ENCODE data around the gene STH.

The STH gene

DNA sequence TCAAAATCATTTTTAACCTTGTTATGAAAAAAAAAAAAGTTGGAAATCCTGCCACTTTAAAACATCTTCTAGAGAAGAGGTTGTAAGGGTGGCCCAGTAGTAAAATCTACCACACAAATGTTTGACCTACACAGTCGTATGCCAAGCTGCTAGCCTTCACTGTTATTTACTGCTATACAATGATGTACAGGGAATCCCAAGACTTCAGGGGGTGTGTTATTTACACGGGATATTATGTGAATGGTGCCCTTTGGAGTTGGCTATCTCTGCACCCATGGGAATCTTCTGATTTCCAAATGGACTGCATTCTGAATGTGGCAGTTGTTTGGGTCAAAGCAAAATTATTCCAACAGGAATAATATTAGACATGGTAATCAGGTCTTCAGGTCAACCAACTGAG lies 45.9 kb downstream of the STH start:
- no peak overlapping the region for H4K91ac ChIP-seq (ENCODE audit: low read depth, low read length)
- H3K79me1 ChIP-seq (ENCODE audit: low read length), result no peaks in the 10 kb centered on the region

DNA sequence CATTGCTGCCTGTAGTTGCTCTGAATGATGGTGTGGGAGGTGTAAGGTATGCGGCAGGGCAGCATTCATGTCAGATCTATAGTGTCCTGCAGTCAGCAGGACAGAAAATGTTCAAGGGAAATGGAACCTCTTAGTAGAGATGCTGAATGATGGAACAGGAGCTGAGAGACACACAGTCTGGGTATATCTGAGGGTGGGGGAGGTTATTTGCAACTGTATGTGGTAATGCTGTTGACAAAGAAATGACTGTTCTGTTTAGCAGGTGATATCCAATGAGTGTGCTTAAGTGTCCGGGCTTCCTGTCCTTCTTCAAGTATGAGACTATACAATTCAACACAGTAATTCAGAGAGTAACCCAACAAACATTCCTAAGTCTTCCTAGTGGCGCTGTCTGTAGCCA lies 46.6 kb downstream of the STH start:
- Histone ChIP-seq H3K79me2 (ENCODE audit: control insufficient read depth, insufficient read depth, low read length, poor library complexity) (no peaks in the 10 kb centered on the region), H3K27me3 (ENCODE audit: insufficient read depth, low read length) (no peaks in the 10 kb centered on the region)
- peak in 1 of 2 donors; percentile 11 for DNase-seq

More for the DNA sequence above, 45.9 kb downstream of the STH start:
- Histone ChIP-seq H3K14ac (ENCODE audit: low read length) (no peak overlapping the region), H2BK120ac (ENCODE audit: insufficient read depth, low read length, poor library complexity) (no peak overlapping the region), H3K23ac (ENCODE audit: low read length) (no peak overlapping the region), H3K36me3 (ENCODE audit: control insufficient read depth in 1 of 2, insufficient read depth in 2 of 2, low read length in 2 of 2) (peaks cover 17 to 28% of the 10 kb centered on the region in 2 experiments), H4K8ac (ENCODE audit: low read depth, low read length) (no peak overlapping the region), H3K27me3 (ENCODE audit: insufficient read depth, low read length) (no peaks in the 10 kb centered on the region), H3K9me3 (ENCODE audit: insufficient read depth, low read depth, low read length) (no peaks in the 10 kb centered on the region), H3K4ac (ENCODE audit: low read depth, low read length) (no peak overlapping the region), H3K4me3 (ENCODE audit: low read depth, low read length) (no peak overlapping the region), H3K79me2 (ENCODE audit: control insufficient read depth, insufficient read depth, low read length, poor library complexity) (no peaks in the 10 kb centered on the region), H3K18ac (ENCODE audit: low read length) (no peak overlapping the region), H4K12ac (ENCODE audit: low read depth, low read length) (no peak overlapping the region), H3K9ac (ENCODE audit: low read length) (peak overlapping the region; percentile 69), H2BK5ac (ENCODE audit: low read depth, low read length, poor library complexity) (no peak overlapping the region), H2BK12ac (ENCODE audit: low read length) (no peak overlapping the region), H2AFZ (ENCODE audit: insufficient read depth, low read length, poor library complexity) (no peak overlapping the region), H2AK5ac (ENCODE audit: low read length) (no peak overlapping the region), H3K4me1 (ENCODE audit: control insufficient read depth in 1 of 2, insufficient read depth in 2 of 2, low read length in 2 of 2) (peaks cover 0 to 8% of the 10 kb centered on the region in 2 experiments), H3K27ac (ENCODE audit: low read depth, low read length) (no peak overlapping the region), H3K4me2 (ENCODE audit: low read length) (no peak overlapping the region)
- DNase-seq, result no peak
- no CpG with 5 or more reads among the region's 2 CpGs for WGBS (ENCODE audit: extremely low coverage, insufficient coverage, insufficient read length)

DNA sequence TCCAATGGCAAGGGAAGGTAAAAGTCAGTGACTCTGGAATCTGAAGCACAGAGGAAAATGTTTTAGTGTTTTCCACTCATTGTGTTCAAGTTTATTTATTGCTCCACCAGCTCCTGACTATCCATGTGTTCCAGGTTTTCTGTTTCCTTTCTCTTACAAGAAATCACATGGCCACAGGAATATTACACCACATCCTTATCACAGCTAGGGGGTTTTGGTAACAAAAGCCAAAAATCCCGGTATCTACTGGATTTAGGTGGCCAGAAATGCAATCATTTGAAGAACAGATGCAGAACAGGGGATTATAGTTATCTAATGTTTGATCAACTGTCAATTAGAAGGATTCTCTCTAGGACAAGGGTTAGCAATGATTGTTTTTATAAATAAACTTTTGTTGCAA lies 47.9 kb downstream of the STH start:
- Histone ChIP-seq H3K27me3 (ENCODE audit: insufficient read depth, low read length) (no peaks in the 10 kb centered on the region), H3K9me3 (ENCODE audit: insufficient read depth, low read depth, low read length) (no peaks in the 10 kb centered on the region), H3K9ac (ENCODE audit: low read length) (no peak overlapping the region), H3K18ac (ENCODE audit: low read length) (no peak overlapping the region), H3K14ac (ENCODE audit: low read length) (no peak overlapping the region), H3K79me2 (ENCODE audit: control insufficient read depth, insufficient read depth, low read length, poor library complexity) (no peaks in the 10 kb centered on the region), H3K4me3 (ENCODE audit: low read depth, low read length) (no peak overlapping the region), H2BK12ac (ENCODE audit: low read length) (no peak overlapping the region), H3K4me2 (ENCODE audit: low read length) (no peak overlapping the region), H4K91ac (ENCODE audit: low read depth, low read length) (no peak overlapping the region), H3K4me1 (ENCODE audit: control insufficient read depth in 1 of 2, insufficient read depth in 2 of 2, low read length in 2 of 2) (peaks cover 0 to 8% of the 10 kb centered on the region in 2 experiments), H2BK120ac (ENCODE audit: insufficient read depth, low read length, poor library complexity) (no peak overlapping the region), H2AFZ (ENCODE audit: insufficient read depth, low read length, poor library complexity) (no peak overlapping the region), H4K8ac (ENCODE audit: low read depth, low read length) (no peak overlapping the region), H3K4ac (ENCODE audit: low read depth, low read length) (no peak overlapping the region), H2BK5ac (ENCODE audit: low read depth, low read length, poor library complexity) (no peak overlapping the region), H3K36me3 (ENCODE audit: control insufficient read depth in 1 of 2, insufficient read depth in 2 of 2, low read length in 2 of 2) (peaks cover 22 to 34% of the 10 kb centered on the region in 2 experiments), H2AK5ac (ENCODE audit: low read length) (no peak overlapping the region), H3K27ac (ENCODE audit: low read depth, low read length) (no peak overlapping the region), H3K23ac (ENCODE audit: low read length) (no peak overlapping the region), H4K12ac (ENCODE audit: low read depth, low read length) (no peak overlapping the region), H3K79me1 (ENCODE audit: low read length) (no peaks in the 10 kb centered on the region)
- no peak for DNase-seq
- no CpG with 5 or more reads among the region's 1 CpG for WGBS (ENCODE audit: extremely low coverage, insufficient coverage, insufficient read length)

More for the DNA sequence above, 46.6 kb downstream of the STH start:
- no peak overlapping the region for H2AFZ ChIP-seq (ENCODE audit: insufficient read depth, low read length, poor library complexity)
- no peak overlapping the region for H2BK120ac ChIP-seq (ENCODE audit: insufficient read depth, low read length, poor library complexity)
- H3K18ac ChIP-seq (ENCODE audit: low read length), result no peak overlapping the region
- H3K14ac ChIP-seq (ENCODE audit: low read length), result no peak overlapping the region
- no peak overlapping the region for H4K91ac ChIP-seq (ENCODE audit: low read depth, low read length)
- no peak overlapping the region for H2AK5ac ChIP-seq (ENCODE audit: low read length)
- no CpG with 5 or more reads among the region's 3 CpGs for WGBS (ENCODE audit: extremely low coverage, insufficient coverage, insufficient read length)
- no peak overlapping the region for H4K8ac ChIP-seq (ENCODE audit: low read depth, low read length)
- H2BK5ac ChIP-seq (ENCODE audit: low read depth, low read length, poor library complexity), result no peak overlapping the region
- H3K4ac ChIP-seq (ENCODE audit: low read depth, low read length), result no peak overlapping the region
- H3K4me3 ChIP-seq (ENCODE audit: low read depth, low read length), result no peak overlapping the region
- no peaks in the 10 kb centered on the region for H3K79me1 ChIP-seq (ENCODE audit: low read length)
- H3K4me2 ChIP-seq (ENCODE audit: low read length), result peak overlapping the region; percentile 24
- H3K23ac ChIP-seq (ENCODE audit: low read length), result no peak overlapping the region
- peaks cover 0 to 8% of the 10 kb centered on the region in 2 experiments for H3K4me1 ChIP-seq (ENCODE audit: control insufficient read depth in 1 of 2, insufficient read depth in 2 of 2, low read length in 2 of 2)
- no peak overlapping the region for H2BK12ac ChIP-seq (ENCODE audit: low read length)
- H3K36me3 ChIP-seq (ENCODE audit: control insufficient read depth in 1 of 2, insufficient read depth in 2 of 2, low read length in 2 of 2), result peaks cover 22 to 33% of the 10 kb centered on the region in 2 experiments
- H3K9me3 ChIP-seq (ENCODE audit: insufficient read depth, low read depth, low read length), result no peaks in the 10 kb centered on the region
- no peak overlapping the region for H4K12ac ChIP-seq (ENCODE audit: low read depth, low read length)
- H3K27ac ChIP-seq (ENCODE audit: low read depth, low read length), result no peak overlapping the region
- no peak overlapping the region for H3K9ac ChIP-seq (ENCODE audit: low read length)

DNA sequence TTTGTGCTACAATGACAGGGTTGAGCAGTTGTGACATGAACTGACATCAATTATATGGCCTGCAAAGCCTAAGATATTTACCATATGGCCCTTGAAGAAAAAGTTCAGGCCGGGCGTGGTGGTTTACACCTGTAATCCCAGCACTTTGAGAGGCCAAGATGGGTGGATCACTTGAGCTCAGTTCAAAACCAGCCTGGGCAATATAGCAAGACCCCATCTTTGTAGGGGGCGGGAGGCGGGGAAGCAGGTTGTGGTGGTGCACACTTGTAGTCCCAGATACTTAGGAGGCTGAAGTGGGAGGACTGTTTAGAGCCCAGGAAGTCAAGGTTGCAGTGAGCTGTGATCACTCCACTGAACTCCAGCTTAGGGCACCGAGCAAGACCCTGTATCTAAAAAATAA lies 48.3 kb downstream of the STH start:
- Histone ChIP-seq H2BK12ac (ENCODE audit: low read length) (no peak overlapping the region), H4K8ac (ENCODE audit: low read depth, low read length) (no peak overlapping the region), H3K9me3 (ENCODE audit: insufficient read depth, low read depth, low read length) (no peaks in the 10 kb centered on the region), H2AK5ac (ENCODE audit: low read length) (no peak overlapping the region), H4K91ac (ENCODE audit: low read depth, low read length) (no peak overlapping the region), H3K14ac (ENCODE audit: low read length) (no peak overlapping the region), H3K4me3 (ENCODE audit: low read depth, low read length) (no peak overlapping the region), H4K12ac (ENCODE audit: low read depth, low read length) (no peak overlapping the region), H3K4me1 (ENCODE audit: control insufficient read depth in 1 of 2, insufficient read depth in 2 of 2, low read length in 2 of 2) (peaks cover 0 to 8% of the 10 kb centered on the region in 2 experiments), H3K79me2 (ENCODE audit: control insufficient read depth, insufficient read depth, low read length, poor library complexity) (no peaks in the 10 kb centered on the region), H3K27ac (ENCODE audit: low read depth, low read length) (no peak overlapping the region), H3K4me2 (ENCODE audit: low read length) (no peak overlapping the region), H3K79me1 (ENCODE audit: low read length) (no peaks in the 10 kb centered on the region), H2AFZ (ENCODE audit: insufficient read depth, low read length, poor library complexity) (no peak overlapping the region), H2BK120ac (ENCODE audit: insufficient read depth, low read length, poor library complexity) (no peak overlapping the region), H2BK5ac (ENCODE audit: low read depth, low read length, poor library complexity) (no peak overlapping the region), H3K4ac (ENCODE audit: low read depth, low read length) (no peak overlapping the region), H3K23ac (ENCODE audit: low read length) (no peak overlapping the region), H3K36me3 (ENCODE audit: control insufficient read depth in 1 of 2, insufficient read depth in 2 of 2, low read length in 2 of 2) (peaks cover 24 to 34% of the 10 kb centered on the region in 2 experiments), H3K18ac (ENCODE audit: low read length) (no peak overlapping the region), H3K9ac (ENCODE audit: low read length) (no peak overlapping the region), H3K27me3 (ENCODE audit: insufficient read depth, low read length) (no peaks in the 10 kb centered on the region)
- no CpG with 5 or more reads among the region's 5 CpGs for WGBS (ENCODE audit: extremely low coverage, insufficient coverage, insufficient read length)
- DNase-seq, result no peak
